Neural progenitor cell (in vitro differentiated cells): ENCODE data around the gene OTOGL.

Experiments
- EZH2 ChIP-seq: fragments of 200-600 bp; sonication (generic); IDR thresholded peaks from 2 replicates; pipeline ENCODE4 v1.6.1; 2017; ENCODE audit warnings: antibody characterized with exemption, mild to moderate bottlenecking, moderate library complexity
- EZH2phosphoT487 ChIP-seq: fragments of 200-600 bp; sonication (generic); IDR thresholded peaks from 2 replicates; pipeline ENCODE4 v1.6.1; 2017; ENCODE audit warnings: antibody characterized with exemption

DNA sequence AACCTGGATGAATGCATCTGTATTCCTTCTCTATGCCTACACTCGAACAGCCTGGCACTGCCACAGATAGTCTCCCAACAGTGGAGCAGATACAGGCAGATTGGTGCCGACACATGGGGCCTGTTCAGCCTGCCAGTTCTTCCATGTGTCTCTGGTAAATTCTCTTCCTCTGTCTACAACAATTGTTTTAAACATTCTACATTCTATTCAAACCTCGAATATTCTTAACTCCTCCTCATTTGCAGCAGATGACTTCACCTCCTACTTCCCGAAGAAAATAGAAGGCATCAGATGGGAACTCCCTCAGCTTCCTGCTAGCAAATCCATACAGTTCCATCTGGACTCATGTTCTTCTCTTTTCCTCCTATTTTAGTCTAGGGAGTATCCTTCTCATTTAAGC is 43.1 kb upstream of the OTOGL start:
- TF ChIP-seq EZH2phosphoT487 = no peak
- TF ChIP-seq EZH2 = no peak
